ENCODE data around the gene TMEM234. TPM values are rescaled to one million over a fixed set of nuclear protein-coding genes. Genes with fewer than 3 reads are reported as not detected.

Gene TMEM234
- total and polyA plus RNA-seq, 2 of the 13 experiments (the other 11 are each of a cell fraction or from before 2014, with no cell fraction given): 6.1 to 9.0 TPM

Small RNAs within 50 kb of the gene (small RNA-seq; reads per million reads assigned to genes)
- gene RF00017 (ENCODE audit: insufficient read depth in 2 of 3, insufficient read length in 3 of 3, low read depth in 2 of 3, low replicate concordance in 1 of 3): 0 reads per million in 3 experiments

Other genes with a start within 250 kb of the TMEM234 start
- gene KHDRBS1, start 208.5 kb downstream of the TMEM234 start, total RNA-seq (2016; rRNA removed; fragmentation: Illumina TruSeq; extraction: Trizol): 39.0 and 86.8 TPM in 2 replicates
- gene KHDRBS1, start 208.5 kb downstream of the TMEM234 start, polyA plus RNA-seq (2011; rRNA removed): 19.8 and 25.1 TPM in 2 replicates
- 3.1 and 4.9 TPM in 2 replicates for gene TMEM39B, start 149.4 kb downstream of the TMEM234 start, total RNA-seq (2016; rRNA removed; fragmentation: Illumina TruSeq; extraction: Trizol)
- gene TMEM39B, start 149.4 kb downstream of the TMEM234 start, polyA plus RNA-seq (2011; rRNA removed): 10.4 and 12.9 TPM in 2 replicates
- 47.5 and 111 TPM in 2 replicates for gene KPNA6, start 114.3 kb downstream of the TMEM234 start, total RNA-seq (2016; rRNA removed; fragmentation: Illumina TruSeq; extraction: Trizol)
- 18.6 and 22.0 TPM in 2 replicates for gene KPNA6, start 114.3 kb downstream of the TMEM234 start, polyA plus RNA-seq (2011; rRNA removed)
- 67.8 and 70.7 TPM in 2 replicates for gene TXLNA, start 42.7 kb downstream of the TMEM234 start, total RNA-seq (2016; rRNA removed; fragmentation: Illumina TruSeq; extraction: Trizol)
- 29.6 and 35.3 TPM in 2 replicates for gene TXLNA, start 42.7 kb downstream of the TMEM234 start, polyA plus RNA-seq (2011; rRNA removed)
- 2.8 and 3.5 TPM in 2 replicates for gene CCDC28B, start 21.8 kb downstream of the TMEM234 start, total RNA-seq (2016; rRNA removed; fragmentation: Illumina TruSeq; extraction: Trizol)
- gene CCDC28B, start 21.8 kb downstream of the TMEM234 start, polyA plus RNA-seq (2011; rRNA removed): 2.6 TPM in 2 replicates
- 2.3 and 3.0 TPM in 2 replicates for gene IQCC, start 16.7 kb downstream of the TMEM234 start, total RNA-seq (2016; rRNA removed; fragmentation: Illumina TruSeq; extraction: Trizol)
- 1.5 and 1.7 TPM in 2 replicates for gene IQCC, start 16.7 kb downstream of the TMEM234 start, polyA plus RNA-seq (2011; rRNA removed)
- gene DCDC2B, start 13.3 kb downstream of the TMEM234 start, total RNA-seq (2016; rRNA removed; fragmentation: Illumina TruSeq; extraction: Trizol): not detected in 2 replicates
- not detected in 2 replicates for gene DCDC2B, start 13.3 kb downstream of the TMEM234 start, polyA plus RNA-seq (2011; rRNA removed)
- 223 and 286 TPM in 2 replicates for gene EIF3I, start 54 bp upstream of the TMEM234 start, total RNA-seq (2016; rRNA removed; fragmentation: Illumina TruSeq; extraction: Trizol)
- gene EIF3I, start 54 bp upstream of the TMEM234 start, polyA plus RNA-seq (2011; rRNA removed): 210 and 218 TPM in 2 replicates
- 0.15 and 0.45 TPM in 2 replicates for gene FAM167B, start 24.9 kb upstream of the TMEM234 start, total RNA-seq (2016; rRNA removed; fragmentation: Illumina TruSeq; extraction: Trizol)
- gene FAM167B, start 24.9 kb upstream of the TMEM234 start, polyA plus RNA-seq (2011; rRNA removed): 0.70 and 1.1 TPM in 2 replicates
- gene LCK, start 28.9 kb upstream of the TMEM234 start, total RNA-seq (2016; rRNA removed; fragmentation: Illumina TruSeq; extraction: Trizol): 0.83 and 0.93 TPM in 2 replicates
- gene LCK, start 28.9 kb upstream of the TMEM234 start, polyA plus RNA-seq (2011; rRNA removed): 1.8 and 3.1 TPM in 2 replicates
- 93.5 and 109 TPM in 2 replicates for gene HDAC1, start 69.7 kb upstream of the TMEM234 start, total RNA-seq (2016; rRNA removed; fragmentation: Illumina TruSeq; extraction: Trizol)
- gene HDAC1, start 69.7 kb upstream of the TMEM234 start, polyA plus RNA-seq (2011; rRNA removed): 189 and 190 TPM in 2 replicates
- 81.9 and 85.1 TPM in 2 replicates for gene MARCKSL1, start 113.9 kb upstream of the TMEM234 start, total RNA-seq (2016; rRNA removed; fragmentation: Illumina TruSeq; extraction: Trizol)
- 134 and 155 TPM in 2 replicates for gene MARCKSL1, start 113.9 kb upstream of the TMEM234 start, polyA plus RNA-seq (2011; rRNA removed)
- gene FAM229A, start 140.1 kb upstream of the TMEM234 start, total RNA-seq (2016; rRNA removed; fragmentation: Illumina TruSeq; extraction: Trizol): 0.31 and 3.2 TPM in 2 replicates
- 17.6 and 21.8 TPM in 2 replicates for gene FAM229A, start 140.1 kb upstream of the TMEM234 start, polyA plus RNA-seq (2011; rRNA removed)
- gene TSSK3, start 140.2 kb upstream of the TMEM234 start, total RNA-seq (2016; rRNA removed; fragmentation: Illumina TruSeq; extraction: Trizol): 0.62 and 1.0 TPM in 2 replicates
- 1.1 and 2.0 TPM in 2 replicates for gene TSSK3, start 140.2 kb upstream of the TMEM234 start, polyA plus RNA-seq (2011; rRNA removed)
- gene BSDC1, start 172.1 kb upstream of the TMEM234 start, total RNA-seq (2016; rRNA removed; fragmentation: Illumina TruSeq; extraction: Trizol): 33.2 and 40.3 TPM in 2 replicates
- 64.2 and 81.8 TPM in 2 replicates for gene BSDC1, start 172.1 kb upstream of the TMEM234 start, polyA plus RNA-seq (2011; rRNA removed)
- gene ZBTB8B, start 242.7 kb upstream of the TMEM234 start, total RNA-seq (2016; rRNA removed; fragmentation: Illumina TruSeq; extraction: Trizol): 0.01 and 0.02 TPM in 2 replicates
- under 0.01 TPM in 1 of 2 replicates, not detected in the other for gene ZBTB8B, start 242.7 kb upstream of the TMEM234 start, polyA plus RNA-seq (2011; rRNA removed)